SK-N-MC (cell line): ENCODE data around the gene TRAPPC12.

Experiments used
- DNase-seq: peaks from one replicate; pipeline ENCODE4 v3.0.0-alpha.2; 2011; ENCODE audit warnings: low read depth, low spot score
- H3K27ac ChIP-seq: fragments of 200-600 bp; sonication (generic); 2 replicates; pipeline ENCODE4 v1.5.1; 2016; ENCODE audit warnings: mixed run types
- H3K36me3 ChIP-seq: fragments of 200-600 bp; sonication (generic); 2 replicates; pipeline ENCODE4 v1.6.1; 2017; ENCODE audit warnings: antibody characterized with exemption, low read length, mixed read lengths; ENCODE audit not compliant: insufficient read depth
- H3K4me3 ChIP-seq: fragments of 200-600 bp; sonication (generic); 2 replicates; pipeline ENCODE4 v1.5.1; 2016
- H3K9ac ChIP-seq: fragments of 200-600 bp; sonication (generic); 2 replicates; pipeline ENCODE4 v1.8.0; 2017; ENCODE audit warnings: mixed run types, mixed read lengths; ENCODE audit not compliant: insufficient read length
- H3K9me3 ChIP-seq: fragments of 200-600 bp; sonication (generic); 2 replicates; pipeline ENCODE4 v1.6.1; 2017; ENCODE audit warnings: low read depth, mild to moderate bottlenecking, antibody characterized with exemption, low read length, moderate library complexity, mixed read lengths
- EZH2 ChIP-seq: fragments of 200-600 bp; sonication (generic); IDR thresholded peaks from one replicate; pipeline ENCODE4 v1.6.1; 2017; ENCODE audit warnings: antibody characterized with exemption
- FOXP2 ChIP-seq: optimal IDR thresholded peaks from 2 replicates; pipeline ENCODE3; 2011; ENCODE audit warnings: mild to moderate bottlenecking, moderate library complexity; ENCODE audit not compliant: insufficient read depth; ENCODE audit errors: extremely low read length, control extremely low read depth
- POLR2AphosphoS5 ChIP-seq: IDR thresholded peaks from 2 replicates; pipeline ENCODE4 v1.6.1; 2012; ENCODE audit warnings: mild to moderate bottlenecking, low read depth, low read length, borderline replicate concordance

TRAPPC12 gene

DNA sequence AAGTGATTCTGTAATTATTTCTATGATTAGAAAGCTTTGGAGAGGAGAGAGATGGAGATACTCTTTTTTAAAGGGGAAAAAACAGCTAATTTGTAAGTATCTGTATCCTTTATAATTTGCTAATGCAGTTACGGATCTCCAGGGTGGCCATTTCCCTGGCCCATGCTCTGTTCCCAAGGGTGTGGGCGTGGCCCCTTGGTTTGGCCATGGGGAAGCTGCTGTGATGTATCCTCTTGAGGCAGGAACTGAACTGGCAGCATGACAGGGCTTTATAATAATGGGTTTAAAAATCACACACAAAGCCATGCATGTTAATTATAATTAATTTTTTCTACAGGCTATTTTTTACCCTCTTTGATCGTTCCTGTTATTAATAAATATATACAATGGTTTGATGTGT lies 27.0 kb downstream of the TRAPPC12 start:
- Histone ChIP-seq H3K36me3 (peaks cover 18% of the 10 kb centered on the region; the same call in 1 of the 2 replicates), H3K9ac (no peak overlapping the region), H3K4me3 (no peak overlapping the region), H3K27ac (no peak overlapping the region), H3K9me3 (no peaks in the 10 kb centered on the region)
- DNase-seq = no peak
- TF ChIP-seq FOXP2 (no peak), POLR2AphosphoS5 (no peak), EZH2 (no peak)

DNA sequence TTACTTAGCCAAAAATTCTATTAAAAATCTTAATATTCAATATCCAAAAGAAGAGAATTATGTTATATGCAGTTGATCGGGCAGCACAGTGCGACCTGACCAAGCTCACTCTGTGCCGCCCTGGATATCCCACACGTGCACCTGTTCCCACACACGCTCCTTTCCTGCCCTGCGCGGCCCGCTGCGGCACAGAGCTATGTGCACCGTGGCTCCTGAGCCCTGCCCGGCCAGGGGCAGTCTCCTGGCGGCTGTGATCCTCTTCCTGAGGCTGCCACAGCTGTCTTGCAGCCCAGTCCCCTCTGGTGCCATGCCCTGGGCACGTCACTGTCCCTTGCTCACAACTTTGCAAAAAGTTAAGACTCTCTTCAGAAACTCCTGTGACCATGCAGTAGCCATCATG lies 29.3 kb downstream of the TRAPPC12 start:
- Histone ChIP-seq H3K4me3 (no peak overlapping the region), H3K36me3 (peaks cover 9% of the 10 kb centered on the region; the same call in 1 of the 2 replicates), H3K27ac (no peak overlapping the region), H3K9me3 (no peaks in the 10 kb centered on the region), H3K9ac (no peak overlapping the region)
- DNase-seq = no peak
- TF ChIP-seq EZH2 (no peak), FOXP2 (no peak), POLR2AphosphoS5 (no peak)

DNA sequence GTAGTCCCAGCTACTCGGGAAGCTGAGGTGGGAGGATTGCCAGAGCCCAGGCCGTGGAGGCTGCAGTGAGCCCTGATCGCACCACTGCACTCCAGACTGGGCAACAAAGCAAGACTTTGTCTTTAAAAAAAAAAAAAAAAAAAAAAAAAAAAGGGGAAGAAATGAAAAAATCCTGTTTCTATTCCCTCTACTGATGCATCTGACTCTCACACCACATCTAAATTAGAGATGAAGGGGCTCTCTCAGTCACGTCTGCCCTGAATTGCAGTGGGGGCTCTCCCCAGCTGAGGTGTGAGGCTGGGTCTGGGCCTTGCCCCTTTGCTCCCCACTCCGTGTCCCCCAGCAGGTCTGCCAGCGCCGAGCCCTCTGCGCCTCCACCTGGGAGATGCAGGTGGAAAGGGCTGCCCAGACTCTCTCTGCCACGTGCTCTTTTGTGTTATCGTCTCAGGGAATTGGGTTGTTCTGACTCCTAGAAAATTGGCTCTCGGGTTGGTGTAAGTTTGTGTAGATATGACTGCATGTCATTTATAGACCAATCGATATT lies 30.2 kb downstream of the TRAPPC12 start:
- TF ChIP-seq EZH2 = no peak
- TF ChIP-seq POLR2AphosphoS5 = no peak
- no peak for TF ChIP-seq FOXP2
- Histone ChIP-seq H3K9me3 (no peaks in the 10 kb centered on the region), H3K4me3 (no peak overlapping the region), H3K36me3 (peaks cover 8% of the 10 kb centered on the region; the same call in 1 of the 2 replicates), H3K9ac (no peak overlapping the region), H3K27ac (no peak overlapping the region)
- DNase-seq = no peak

DNA sequence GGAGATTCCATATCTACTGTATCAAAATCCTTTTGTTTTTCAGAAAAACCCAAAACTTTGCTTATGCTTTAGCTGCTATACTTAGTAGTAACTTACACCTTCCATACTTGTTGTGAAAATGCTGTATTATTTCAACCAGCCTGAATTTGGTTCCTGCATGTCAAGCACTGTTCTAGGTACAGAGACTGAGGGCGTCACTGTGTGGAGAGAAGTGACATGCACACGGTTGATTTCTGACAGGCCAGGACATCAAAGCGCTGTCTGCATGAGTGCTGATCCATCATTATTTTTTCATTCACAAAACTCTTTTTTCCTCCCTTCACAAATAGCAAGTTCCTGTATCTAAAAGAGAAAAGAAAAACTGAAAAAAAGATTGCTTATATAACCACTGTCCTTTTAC lies 31.6 kb downstream of the TRAPPC12 start:
- no peaks in the 10 kb centered on the region for H3K9me3 ChIP-seq
- no peak overlapping the region for H3K4me3 ChIP-seq
- H3K9ac ChIP-seq = no peak overlapping the region
- TF ChIP-seq POLR2AphosphoS5 (no peak), EZH2 (no peak), FOXP2 (no peak)
- DNase-seq = no peak
- H3K36me3 ChIP-seq = peaks cover 5% of the 10 kb centered on the region; the same call in 1 of the 2 replicates
- H3K27ac ChIP-seq = no peak overlapping the region

DNA sequence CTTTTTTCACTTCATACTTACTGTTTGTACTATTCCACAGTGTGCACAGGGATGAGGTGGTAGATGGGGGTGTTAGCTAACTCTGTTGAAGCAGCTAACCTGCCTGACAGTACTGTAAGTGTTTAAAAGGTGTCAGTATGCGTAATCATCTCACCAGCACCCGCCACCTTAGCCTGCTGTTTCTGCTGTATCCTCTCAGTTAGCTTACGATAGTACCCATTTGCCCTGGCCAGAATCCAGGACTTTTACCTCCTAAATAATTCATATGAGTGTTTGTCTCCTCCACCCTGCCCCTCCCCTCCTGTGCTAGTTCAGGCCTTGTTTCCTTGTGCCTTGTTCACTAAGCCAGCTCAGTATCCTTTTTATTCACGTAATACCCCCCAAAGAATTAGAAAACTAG lies 34.2 kb downstream of the TRAPPC12 start:
- H3K27ac ChIP-seq = no peak overlapping the region
- H3K9me3 ChIP-seq = no peaks in the 10 kb centered on the region
- no peaks in the 10 kb centered on the region; the same call in 1 of the 2 replicates for H3K36me3 ChIP-seq
- no peak overlapping the region for H3K9ac ChIP-seq
- H3K4me3 ChIP-seq = no peak overlapping the region
- no peak for DNase-seq
- TF ChIP-seq FOXP2 = no peak

DNA sequence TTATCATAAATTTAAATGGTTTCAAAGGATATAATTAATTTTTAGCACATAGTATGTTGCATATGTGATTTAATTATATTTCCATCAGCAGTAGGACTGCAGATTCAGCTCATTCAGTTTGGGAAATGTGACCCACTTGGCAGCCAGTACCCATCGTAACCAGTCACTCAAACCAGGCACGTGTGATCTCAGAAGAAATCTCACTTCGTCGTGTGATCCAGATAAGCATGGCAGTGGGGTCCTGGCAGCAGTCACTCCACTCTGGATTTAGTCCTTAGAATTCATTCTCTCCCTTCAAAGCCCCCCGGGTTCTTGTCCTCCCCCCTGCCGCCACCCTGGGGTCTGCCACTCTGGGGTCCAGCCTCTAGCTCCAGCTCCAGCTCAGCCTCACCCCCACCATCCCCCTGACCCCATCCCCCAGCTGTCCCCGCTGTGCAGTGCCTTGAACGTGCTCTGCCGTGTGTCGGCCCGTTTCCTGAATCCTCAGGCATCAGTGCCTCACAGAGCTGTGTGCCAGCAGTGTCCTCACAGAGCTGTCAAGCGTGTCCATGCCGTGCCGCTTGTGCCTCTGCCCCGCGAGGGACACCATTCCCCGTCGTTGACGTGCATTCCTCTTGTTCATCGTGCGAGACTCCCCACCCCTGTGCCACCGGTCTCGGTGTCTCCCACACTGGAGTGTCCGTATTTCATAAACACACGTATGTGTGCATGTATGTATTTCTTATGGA lies 34.8 kb downstream of the TRAPPC12 start:
- H3K9me3 ChIP-seq = no peaks in the 10 kb centered on the region
- H3K36me3 ChIP-seq = no peaks in the 10 kb centered on the region; the same call in 1 of the 2 replicates
- H3K4me3 ChIP-seq = no peak overlapping the region
- H3K9ac ChIP-seq = no peak overlapping the region
- no peak for DNase-seq
- TF ChIP-seq POLR2AphosphoS5 = no peak
- no peak for TF ChIP-seq FOXP2
- TF ChIP-seq EZH2 = no peak
- no peak overlapping the region for H3K27ac ChIP-seq

DNA sequence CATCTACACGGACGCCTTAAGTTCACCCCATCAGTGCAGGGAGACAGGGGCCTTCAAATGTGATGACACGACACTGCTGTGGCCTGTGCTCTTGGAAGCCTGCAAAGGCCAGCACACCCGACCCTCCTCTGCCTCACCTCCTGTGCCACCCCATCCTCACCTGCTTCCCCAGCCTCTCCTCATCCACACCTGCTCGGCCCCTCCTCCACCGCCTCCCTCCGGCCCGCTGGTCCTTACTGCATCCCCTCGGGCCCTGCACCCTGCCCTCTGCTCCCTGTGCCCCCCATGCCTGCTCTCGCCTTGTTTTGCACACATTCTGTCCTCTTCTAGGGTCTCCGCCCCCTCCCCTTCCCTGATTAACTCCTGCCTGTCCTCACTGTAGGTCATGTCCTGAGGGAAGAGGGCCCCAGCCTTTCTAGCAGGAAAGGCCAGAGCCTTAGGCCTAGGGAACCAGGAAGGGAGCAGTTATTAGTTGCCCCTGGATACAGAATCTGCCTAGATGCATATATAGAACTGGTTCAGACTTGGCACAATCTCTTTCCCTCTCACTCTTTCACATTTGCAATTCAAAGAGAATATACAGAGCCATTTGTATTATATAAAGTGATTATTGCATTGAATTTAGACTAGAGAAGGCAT lies 39.4 kb downstream of the TRAPPC12 start:
- Histone ChIP-seq H3K27ac (no peak overlapping the region), H3K36me3 (peaks cover 8% of the 10 kb centered on the region), H3K9ac (no peak overlapping the region), H3K4me3 (no peak overlapping the region), H3K9me3 (no peaks in the 10 kb centered on the region)
- TF ChIP-seq EZH2 (no peak), POLR2AphosphoS5 (no peak), FOXP2 (no peak)
- no peak for DNase-seq

DNA sequence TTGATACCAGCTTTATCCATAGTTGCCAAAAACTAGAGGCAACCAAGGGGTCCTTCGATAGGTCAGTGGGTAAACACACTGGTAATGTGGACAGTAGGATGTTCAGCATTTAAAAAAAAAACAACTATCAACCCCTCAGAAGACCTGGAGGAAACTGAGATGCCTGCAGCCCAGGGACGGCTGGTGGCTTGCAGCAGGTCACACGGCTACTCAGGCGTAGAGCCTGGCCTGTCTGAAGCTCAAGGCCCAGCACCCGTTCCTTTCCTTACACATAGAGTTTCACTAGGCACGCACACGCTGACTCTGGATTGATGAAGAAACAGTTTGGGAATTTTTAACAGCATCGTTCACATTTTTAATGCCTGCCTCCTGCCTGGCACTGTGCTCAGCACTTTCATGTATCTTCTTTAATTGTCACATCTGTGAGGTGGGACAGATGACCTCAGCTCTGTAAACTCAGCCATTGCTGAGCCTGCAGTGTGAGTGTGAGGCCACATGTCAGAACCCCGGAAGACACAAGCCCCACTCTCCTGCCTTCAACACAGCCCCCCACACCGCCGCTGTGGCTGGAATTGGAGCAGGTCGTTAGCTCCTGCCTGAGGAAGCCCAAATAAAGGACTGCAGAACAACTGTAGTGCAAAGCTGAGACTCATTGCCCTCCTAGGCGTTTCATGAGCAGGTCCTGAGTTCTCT lies 40.7 kb downstream of the TRAPPC12 start:
- Histone ChIP-seq H3K9me3 (no peaks in the 10 kb centered on the region), H3K9ac (no peak overlapping the region), H3K4me3 (no peak overlapping the region), H3K27ac (no peak overlapping the region), H3K36me3 (peaks cover 21% of the 10 kb centered on the region)
- no peak for DNase-seq
- no peak for TF ChIP-seq POLR2AphosphoS5
- no peak for TF ChIP-seq EZH2
